ENCODE results near the gene PLAC8L1.

- TF ChIP-seq CTCF (IDR thresholded peaks at IDR 0.05; ENCODE audit: insufficient read depth, low read depth, low read length): no peak
- no peak for TF ChIP-seq EZH2 (IDR thresholded peaks at IDR 0.05; ENCODE audit: insufficient read depth, low read length)
These were observed 58.0 kb downstream of the PLAC8L1 start for GRCh38 chr5:146047396-146047795.
